ENCODE results near the gene SDHB. TPM values are rescaled to one million over a fixed set of nuclear protein-coding genes. Genes with fewer than 3 reads are reported as not detected.

Gene SDHB
- total and polyA plus RNA-seq, 10 of the 15 experiments (the other 5 are each of a cell fraction or from before 2014, with no cell fraction given), result 101 to 319 (median 188) TPM

DNA sequence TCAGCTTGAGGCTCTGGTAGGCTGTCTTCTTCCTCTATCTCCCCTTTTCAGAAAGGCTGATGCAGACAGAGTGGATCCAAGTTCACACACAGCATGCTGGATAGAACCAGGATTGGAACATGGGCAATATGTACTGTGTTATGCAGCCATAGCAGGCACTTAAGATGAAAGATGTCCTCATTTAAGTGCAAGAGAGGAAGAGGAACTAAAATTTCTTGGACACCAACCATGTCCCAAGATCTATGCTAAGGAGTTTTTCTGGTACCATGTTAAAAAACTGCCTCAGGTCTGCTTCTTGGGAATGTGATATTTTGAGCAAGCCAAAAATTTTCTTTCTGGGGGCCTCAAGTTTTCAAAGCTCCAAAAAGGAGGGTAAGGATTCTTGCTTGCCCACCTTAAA lies 1.2 kb downstream of the SDHB start (continued):
- TF ChIP-seq ZBED1 (IDR thresholded peaks at IDR 0.05; ENCODE audit: borderline replicate concordance), result no peak

- no peak for DNase-seq (ENCODE audit: low read depth, low spot score)
- ATAC-seq, result no peak
- WGBS (ENCODE audit: insufficient coverage, insufficient replicate concordance, low lambda C conversion rate, missing lambda C conversion rate), result 92% methylated on average over 1 of the region's 1 CpG
- ChIA-PET SMC1A (ENCODE audit: uncharacterized antibody, unreplicated experiment) (no interaction called here), RAD21 (ENCODE audit: unreplicated experiment) (no interaction called here), POLR2A (no interaction called here), CTCF (interaction anchor here (1.0 to 1.2 kb wide), 2 partner anchors 8 to 92 kb away, joined by 3 read pairs; no protein-coding TSS in a partner anchor)
- H2AFZ ChIP-seq (ENCODE audit: control insufficient read depth, low read depth, low read length), result no peak overlapping the region
- BruUV-seq (replicated peaks), result no TSS peak
- H3K27ac ChIP-seq (ENCODE audit: control insufficient read depth, insufficient read depth), result no peak overlapping the region
- H4K20me1 ChIP-seq (ENCODE audit: control insufficient read depth, insufficient read depth), result no peaks in the 10 kb centered on the region
- peaks cover 0 to 2% of the 10 kb centered on the region in 2 experiments; a peak in 1 of 4 replicates for H3K36me3 ChIP-seq (ENCODE audit: control insufficient read depth in 2 of 2, insufficient read depth in 2 of 2, low read length in 1 of 2)
- H3K4me1 ChIP-seq (ENCODE audit: control insufficient read depth, insufficient read depth, low read length), result no peaks in the 10 kb centered on the region; the same call in 1 of the 2 replicates
- H3K9me3 ChIP-seq (replicated peaks; ENCODE audit: control insufficient read depth, insufficient read depth, low read length), result no peaks in the 10 kb centered on the region
- H3K4me3 ChIP-seq, result peak overlapping the region; percentile 96; the same call in 1 of the 2 replicates
- in situ Hi-C loops (cut with MboI) (no loop called here), intact Hi-C loops (cut with micrococcal nuclease; ENCODE audit: unreplicated experiment) (loop anchor here (10.0 kb wide), 1 partner anchor 223 kb away; no protein-coding TSS in a partner anchor)
- FAIRE-seq, result no peak
- no peaks in the 10 kb centered on the region for H3K27me3 ChIP-seq (replicated peaks in 1 of 2; ENCODE audit: control insufficient read depth in 2 of 2, insufficient read depth in 2 of 2, low read length in 1 of 2)
- H3K4me2 ChIP-seq (ENCODE audit: control insufficient read depth, insufficient read depth), result peak overlapping the region; percentile 72; the same call in 1 of the 2 replicates
- H3K9ac ChIP-seq (ENCODE audit: control insufficient read depth, insufficient read depth, low read length), result no peak overlapping the region; the same call in 1 of the 2 replicates
- H3K79me2 ChIP-seq (ENCODE audit: control insufficient read depth, insufficient read depth, low read length), result peaks cover 31% of the 10 kb centered on the region
- no peak for TF ChIP-seq PML (IDR thresholded peaks at IDR 0.05; ENCODE audit: low read length)
- TF ChIP-seq POLR2A (IDR thresholded peaks at IDR 0.05; ENCODE audit: low read depth, low read length), result no peak
- TF ChIP-seq IRF4 (IDR thresholded peaks at IDR 0.05; ENCODE audit: low read depth, low read length), result no peak
- TF ChIP-seq NR2C2 (IDR thresholded peaks at IDR 0.05; ENCODE audit: borderline replicate concordance, control insufficient read depth, insufficient read length, low read depth), result no peak
- no peak for TF ChIP-seq ZNF24 (IDR thresholded peaks at IDR 0.05)
- TF ChIP-seq NBN (IDR thresholded peaks at IDR 0.05), result no peak
- TF ChIP-seq CUX1 (IDR thresholded peaks at IDR 0.05; ENCODE audit: insufficient replicate concordance, low read depth, low read length), result no peak
- no peak for TF ChIP-seq CBFB (IDR thresholded peaks at IDR 0.05; ENCODE audit: low read depth)
- TF ChIP-seq SREBF1 (IDR thresholded peaks at IDR 0.05; ENCODE audit: low read length), result no peak
- TF ChIP-seq, protein P1, sequence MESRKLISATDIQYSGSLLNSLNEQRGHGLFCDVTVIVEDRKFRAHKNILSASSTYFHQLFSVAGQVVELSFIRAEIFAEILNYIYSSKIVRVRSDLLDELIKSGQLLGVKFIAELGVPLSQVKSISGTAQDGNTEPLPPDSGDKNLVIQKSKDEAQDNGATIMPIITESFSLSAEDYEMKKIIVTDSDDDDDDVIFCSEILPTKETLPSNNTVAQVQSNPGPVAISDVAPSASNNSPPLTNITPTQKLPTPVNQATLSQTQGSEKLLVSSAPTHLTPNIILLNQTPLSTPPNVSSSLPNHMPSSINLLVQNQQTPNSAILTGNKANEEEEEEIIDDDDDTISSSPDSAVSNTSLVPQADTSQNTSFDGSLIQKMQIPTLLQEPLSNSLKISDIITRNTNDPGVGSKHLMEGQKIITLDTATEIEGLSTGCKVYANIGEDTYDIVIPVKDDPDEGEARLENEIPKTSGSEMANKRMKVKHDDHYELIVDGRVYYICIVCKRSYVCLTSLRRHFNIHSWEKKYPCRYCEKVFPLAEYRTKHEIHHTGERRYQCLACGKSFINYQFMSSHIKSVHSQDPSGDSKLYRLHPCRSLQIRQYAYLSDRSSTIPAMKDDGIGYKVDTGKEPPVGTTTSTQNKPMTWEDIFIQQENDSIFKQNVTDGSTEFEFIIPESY (IDR thresholded peaks at IDR 0.05), result no peak
- no peak for TF ChIP-seq HSF1 (IDR thresholded peaks at IDR 0.05; ENCODE audit: low read depth, low read length)
- no peak for TF ChIP-seq USF2 (IDR thresholded peaks at IDR 0.05; ENCODE audit: borderline replicate concordance, low read depth, low read length)
- TF ChIP-seq HDGF (IDR thresholded peaks at IDR 0.05), result no peak
- TF ChIP-seq TARDBP (IDR thresholded peaks at IDR 0.05; ENCODE audit: borderline replicate concordance), result no peak
- TF ChIP-seq PAX8 (IDR thresholded peaks at IDR 0.05), result no peak
These were observed 1.8 kb downstream of the SDHB start for GRCh38 chr1:17052038-17052437.

Data from GM12878 (cell line).